Suprapubic skin (tissue), 4 donors: ENCODE data around the gene PCP4L1.

Experiments used
- EP300 ChIP-seq: sonication (generic); formaldehyde crosslinking; IDR thresholded peaks from one replicate; pipeline ENCODE4 v1.6.1; 2017; ENCODE audit warnings: antibody characterized with exemption
- POLR2A ChIP-seq, 2 donors: fragments of 450-650 bp; IDR thresholded peaks; one replicate each; pipeline ENCODE4 v1.6.1; 2017; ENCODE audit warnings: antibody characterized with exemption in 2 of 2, mild to moderate bottlenecking in 2 of 2, moderate library complexity in 2 of 2
- POLR2AphosphoS5 ChIP-seq, 3 donors: sonication (generic); formaldehyde crosslinking; IDR thresholded peaks; one replicate each; pipeline ENCODE4 v1.6.1; 2017; ENCODE audit warnings: antibody characterized with exemption in 3 of 3
- TF ChIP-seq, protein P1 (sequence below), 2 donors: fragments of 200-600 bp in 1 of 2; fragments of 450-650 bp in 1 of 2; sonication (generic) in 1 of 2; IDR thresholded peaks; one replicate each; pipeline ENCODE4 v1.5.1; 2016 to 2019; ENCODE audit warnings: antibody characterized with exemption in 2 of 2, mild to moderate bottlenecking in 1 of 2, moderate library complexity in 1 of 2

DNA sequence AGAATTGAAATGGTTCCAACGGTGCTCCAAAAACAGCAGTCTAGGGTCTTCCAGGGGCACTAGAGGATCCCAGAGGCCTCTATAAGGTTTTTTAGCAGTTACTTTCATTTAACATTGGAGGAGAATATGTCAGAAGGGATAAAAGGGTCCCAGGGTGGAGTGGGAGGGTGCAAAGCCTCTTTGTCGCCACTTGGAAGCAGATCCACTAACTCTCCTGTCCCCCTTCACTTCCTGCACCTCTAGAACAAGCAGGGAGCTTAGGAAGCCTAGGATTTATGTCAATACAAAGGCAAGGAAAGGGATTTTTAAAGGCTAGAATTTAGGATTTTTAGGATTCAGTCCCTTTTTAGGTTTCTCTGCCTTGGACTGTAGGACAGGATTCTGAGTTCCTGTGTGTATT is 8.3 kb downstream of the PCP4L1 start:
- TF ChIP-seq, protein P1, sequence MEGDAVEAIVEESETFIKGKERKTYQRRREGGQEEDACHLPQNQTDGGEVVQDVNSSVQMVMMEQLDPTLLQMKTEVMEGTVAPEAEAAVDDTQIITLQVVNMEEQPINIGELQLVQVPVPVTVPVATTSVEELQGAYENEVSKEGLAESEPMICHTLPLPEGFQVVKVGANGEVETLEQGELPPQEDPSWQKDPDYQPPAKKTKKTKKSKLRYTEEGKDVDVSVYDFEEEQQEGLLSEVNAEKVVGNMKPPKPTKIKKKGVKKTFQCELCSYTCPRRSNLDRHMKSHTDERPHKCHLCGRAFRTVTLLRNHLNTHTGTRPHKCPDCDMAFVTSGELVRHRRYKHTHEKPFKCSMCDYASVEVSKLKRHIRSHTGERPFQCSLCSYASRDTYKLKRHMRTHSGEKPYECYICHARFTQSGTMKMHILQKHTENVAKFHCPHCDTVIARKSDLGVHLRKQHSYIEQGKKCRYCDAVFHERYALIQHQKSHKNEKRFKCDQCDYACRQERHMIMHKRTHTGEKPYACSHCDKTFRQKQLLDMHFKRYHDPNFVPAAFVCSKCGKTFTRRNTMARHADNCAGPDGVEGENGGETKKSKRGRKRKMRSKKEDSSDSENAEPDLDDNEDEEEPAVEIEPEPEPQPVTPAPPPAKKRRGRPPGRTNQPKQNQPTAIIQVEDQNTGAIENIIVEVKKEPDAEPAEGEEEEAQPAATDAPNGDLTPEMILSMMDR (IDR thresholded peaks at IDR 0.05), result no peak
- no peak for TF ChIP-seq POLR2AphosphoS5 (IDR thresholded peaks at IDR 0.05)
- no peak for TF ChIP-seq POLR2A (IDR thresholded peaks at IDR 0.05)
- no peak for TF ChIP-seq EP300
